ENCODE measurements around the gene CHST1. TPM values are rescaled to one million over a fixed set of nuclear protein-coding genes. Genes with fewer than 3 reads are reported as not detected.

The CHST1 gene
- total RNA-seq, 5 donors from 2014 or later (not counting 1 experiment from before 2014, with no cell fraction given): 0.26 TPM; not detected in 4

DNA sequence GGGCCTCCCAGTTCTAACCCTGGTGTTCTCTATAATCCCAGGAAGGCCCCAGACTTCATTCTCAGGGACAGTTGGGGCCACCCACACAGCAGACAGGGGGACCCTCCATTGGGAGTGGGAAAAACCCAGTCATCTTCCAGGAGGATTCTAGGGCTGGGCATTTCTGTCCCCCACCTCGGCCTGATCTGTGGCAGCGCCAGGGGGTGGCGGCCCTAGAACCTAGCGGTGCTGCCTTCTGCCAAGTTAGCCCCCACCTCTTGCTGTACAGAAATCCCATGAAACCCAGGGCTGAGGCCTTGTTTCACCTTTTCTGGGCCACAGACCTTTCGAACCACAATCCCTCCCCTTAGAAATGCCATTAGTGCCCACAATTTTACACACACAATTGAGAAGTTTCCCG lies 9.6 kb downstream of the CHST1 start:
- H3K4me1 ChIP-seq (ENCODE audit: control insufficient read depth in 1 of 2, extremely low read depth in 1 of 2, insufficient read depth in 2 of 2, low read length in 2 of 2): peaks cover 0 to 8% of the 10 kb centered on the region in 2 experiments
- Mint-ChIP-seq H3K4me3 (no peak overlapping the region), H3K9me3 (no peaks in the 10 kb centered on the region), H3K27ac (no peak overlapping the region), H3K4me1 (peaks cover 0 to 9% (median 4%) of the 10 kb centered on the region in 3 donors), H3K27me3 (peaks cover 45 to 46% of the 10 kb centered on the region in 2 donors), H3K36me3 (no peaks in the 10 kb centered on the region)
- WGBS (ENCODE audit: insufficient coverage): 92% methylated on average over 6 of the region's 6 CpGs
- CTCF ChIA-PET: interaction anchor here (0.6 to 2.3 kb wide), 2 partner anchors 12 to 284 kb away, joined by 6 to 10 read pairs; no protein-coding TSS in a partner anchor
- ATAC-seq (replicated peaks in 1 of 4) (no peak), DNase-seq (no peak)
- H3K27me3 ChIP-seq (replicated peaks in 1 of 2; ENCODE audit: control insufficient read depth in 2 of 2, extremely low read depth in 1 of 2, insufficient read depth in 2 of 2, low read length in 1 of 2): peaks cover 6 to 63% of the 10 kb centered on the region in 2 experiments
- POLR2A ChIA-PET: no interaction called here
- no peak overlapping the region for H3K27ac ChIP-seq (ENCODE audit: low read length)
- no peaks in the 10 kb centered on the region for H3K36me3 ChIP-seq (ENCODE audit: control insufficient read depth in 2 of 2, extremely low read depth in 1 of 2, insufficient read depth in 1 of 2, low read length in 1 of 2)
- H3K9me3 ChIP-seq: no peaks in the 10 kb centered on the region
- no peak overlapping the region for H3K4me3 ChIP-seq (ENCODE audit: control insufficient read depth in 1 of 2, extremely low read depth in 1 of 2, low read length in 1 of 2)

DNA sequence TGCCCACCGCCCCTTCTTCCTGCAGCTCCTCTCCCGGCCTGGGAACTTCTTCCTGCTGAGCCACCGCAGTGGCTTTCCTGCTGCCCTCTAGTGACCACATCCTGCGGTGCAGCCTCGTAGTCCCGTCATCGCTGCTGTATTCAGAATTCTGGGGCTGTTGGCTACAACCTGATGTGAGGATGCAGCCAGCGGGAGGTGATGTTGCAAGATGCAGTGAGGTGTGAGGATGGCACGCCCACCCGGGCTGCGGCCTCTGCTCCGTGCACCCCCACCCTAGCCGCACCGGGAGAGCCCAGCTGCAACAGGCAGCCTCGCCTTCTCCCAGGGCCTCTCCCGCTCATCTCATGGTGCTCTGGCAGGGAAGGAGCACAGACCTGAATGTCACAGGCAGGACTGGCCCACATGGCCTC lies 10.1 kb downstream of the CHST1 start:
- H3K4me3 Mint-ChIP-seq: no peak overlapping the region
- peaks cover 0 to 8% of the 10 kb centered on the region in 2 experiments for H3K4me1 ChIP-seq (ENCODE audit: control insufficient read depth in 1 of 2, extremely low read depth in 1 of 2, insufficient read depth in 2 of 2, low read length in 2 of 2)
- peaks cover 5 to 63% of the 10 kb centered on the region in 2 experiments for H3K27me3 ChIP-seq (replicated peaks in 1 of 2; ENCODE audit: control insufficient read depth in 2 of 2, extremely low read depth in 1 of 2, insufficient read depth in 2 of 2, low read length in 1 of 2)
- POLR2A ChIA-PET: no interaction called here
- no peak overlapping the region for H3K4me3 ChIP-seq (ENCODE audit: control insufficient read depth in 1 of 2, extremely low read depth in 1 of 2, low read length in 1 of 2)
- no peak overlapping the region for H3K27ac Mint-ChIP-seq
- CTCF ChIA-PET: interaction anchor here (0.6 to 1.8 kb wide), 5 partner anchors 11 to 952 kb away, joined by 3 to 12 read pairs (median 4); no protein-coding TSS in a partner anchor
- no peak overlapping the region for H3K27ac ChIP-seq (ENCODE audit: low read length)
- peak in 29 of 35 experiments; percentile 12 to 69 (median 42) for DNase-seq
- 18% methylated on average over 15 of the region's 16 CpGs for WGBS (ENCODE audit: insufficient coverage)
- H3K4me1 Mint-ChIP-seq: peaks cover 4 to 9% (median 4%) of the 10 kb centered on the region in 3 donors
- peak; percentile 53 to 63 (median 56) for ATAC-seq (replicated peaks in 1 of 4)
- no peaks in the 10 kb centered on the region for H3K36me3 Mint-ChIP-seq
- H3K27me3 Mint-ChIP-seq: peaks cover 44% of the 10 kb centered on the region in 2 donors
- H3K9me3 ChIP-seq: no peaks in the 10 kb centered on the region
- H3K9me3 Mint-ChIP-seq: no peaks in the 10 kb centered on the region
- no peaks in the 10 kb centered on the region for H3K36me3 ChIP-seq (ENCODE audit: control insufficient read depth in 2 of 2, extremely low read depth in 1 of 2, insufficient read depth in 1 of 2, low read length in 1 of 2)

GRCh38 chr11:45655012-45655283 lies 10.5 kb downstream of the CHST1 start:
- ChIA-PET POLR2A (no interaction called here), CTCF (interaction anchor here (0.6 to 1.8 kb wide), 5 partner anchors 10 to 952 kb away, joined by 3 to 12 read pairs (median 4); no protein-coding TSS in a partner anchor)
- Mint-ChIP-seq H3K36me3 (no peaks in the 10 kb centered on the region), H3K27ac (no peak overlapping the region), H3K4me1 (peaks cover 4 to 9% (median 6%) of the 10 kb centered on the region in 3 donors), H3K4me3 (no peak overlapping the region), H3K27me3 (peaks cover 40 to 41% of the 10 kb centered on the region in 2 donors), H3K9me3 (no peaks in the 10 kb centered on the region)
- H3K9me3 ChIP-seq: no peaks in the 10 kb centered on the region
- DNase-seq: no peak
- H3K27me3 ChIP-seq (replicated peaks in 1 of 2; ENCODE audit: control insufficient read depth in 2 of 2, extremely low read depth in 1 of 2, insufficient read depth in 2 of 2, low read length in 1 of 2): peaks cover 2 to 63% of the 10 kb centered on the region in 2 experiments
- H3K27ac ChIP-seq (ENCODE audit: low read length): no peak overlapping the region
- ATAC-seq (replicated peaks in 1 of 4): no peak
- no peaks in the 10 kb centered on the region for H3K36me3 ChIP-seq (ENCODE audit: control insufficient read depth in 2 of 2, extremely low read depth in 1 of 2, insufficient read depth in 1 of 2, low read length in 1 of 2)
- no peak overlapping the region for H3K4me3 ChIP-seq (ENCODE audit: control insufficient read depth in 1 of 2, extremely low read depth in 1 of 2, low read length in 1 of 2)
- H3K4me1 ChIP-seq (ENCODE audit: control insufficient read depth in 1 of 2, extremely low read depth in 1 of 2, insufficient read depth in 2 of 2, low read length in 2 of 2): peaks cover 0 to 8% of the 10 kb centered on the region in 2 experiments
- WGBS (ENCODE audit: insufficient coverage): no CpG with 5 or more reads among the region's 2 CpGs

DNA sequence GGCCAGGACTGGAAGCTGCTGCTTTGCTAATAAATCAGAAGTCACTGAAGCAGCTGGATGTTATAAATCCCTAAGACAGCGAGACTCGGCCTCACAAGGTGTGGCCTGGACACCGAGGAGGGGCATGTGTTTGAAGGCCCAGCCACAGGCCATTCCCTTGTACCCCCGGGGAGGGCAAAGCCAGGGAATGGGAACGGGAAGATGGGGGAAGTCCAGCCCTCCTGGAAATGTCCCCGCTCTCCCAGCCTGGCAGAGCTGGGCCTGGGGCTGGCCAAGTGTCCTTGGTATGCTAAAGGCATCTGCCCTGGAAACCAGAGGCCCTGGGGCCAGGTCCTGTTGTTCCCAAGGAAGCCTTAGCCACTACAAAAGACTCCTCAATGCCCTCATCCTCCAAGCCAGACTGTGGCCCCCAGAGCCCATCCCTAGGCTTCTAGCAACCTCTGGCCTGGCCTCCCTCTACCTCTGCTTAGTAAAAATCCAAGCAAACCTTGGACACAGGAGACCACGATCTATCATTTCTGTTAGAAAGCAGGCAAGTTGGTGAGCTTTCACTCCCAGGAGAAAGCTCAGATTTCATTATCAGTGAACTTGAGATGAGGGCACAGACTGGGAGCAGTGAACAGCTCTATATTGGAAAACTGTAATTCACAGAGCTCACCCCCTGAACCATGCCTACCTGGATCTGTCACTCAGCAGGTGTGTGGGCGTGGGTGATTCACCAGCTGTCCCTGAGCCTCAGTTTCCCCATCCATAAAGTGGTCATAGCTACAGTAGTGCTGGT lies 11.0 kb downstream of the CHST1 start:
- CTCF ChIA-PET: interaction anchor here (0.6 to 1.8 kb wide), 5 partner anchors 10 to 953 kb away, joined by 3 to 12 read pairs (median 4); no protein-coding TSS in a partner anchor
- no peak overlapping the region for H3K4me3 Mint-ChIP-seq
- H3K9me3 Mint-ChIP-seq: no peaks in the 10 kb centered on the region
- Histone ChIP-seq H3K9me3 (no peaks in the 10 kb centered on the region), H3K4me3 (ENCODE audit: control insufficient read depth in 1 of 2, extremely low read depth in 1 of 2, low read length in 1 of 2) (no peak overlapping the region), H3K4me1 (ENCODE audit: control insufficient read depth in 1 of 2, extremely low read depth in 1 of 2, insufficient read depth in 2 of 2, low read length in 2 of 2) (peaks cover 0 to 8% of the 10 kb centered on the region in 2 experiments), H3K27me3 (replicated peaks in 1 of 2; ENCODE audit: control insufficient read depth in 2 of 2, extremely low read depth in 1 of 2, insufficient read depth in 2 of 2, low read length in 1 of 2) (peaks cover 1 to 63% of the 10 kb centered on the region in 2 experiments), H3K27ac (ENCODE audit: low read length) (no peak overlapping the region), H3K36me3 (ENCODE audit: control insufficient read depth in 2 of 2, extremely low read depth in 1 of 2, insufficient read depth in 1 of 2, low read length in 1 of 2) (no peaks in the 10 kb centered on the region)
- H3K4me1 Mint-ChIP-seq: peaks cover 4 to 9% (median 6%) of the 10 kb centered on the region in 3 donors
- no peaks in the 10 kb centered on the region for H3K36me3 Mint-ChIP-seq
- H3K27ac Mint-ChIP-seq: no peak overlapping the region
- DNase-seq (peak in 1 of 35 experiments; percentile 3), ATAC-seq (replicated peaks in 1 of 4) (no peak)
- 76% methylated on average over 5 of the region's 8 CpGs for WGBS (ENCODE audit: insufficient coverage)
- peaks cover 35 to 37% of the 10 kb centered on the region in 2 donors for H3K27me3 Mint-ChIP-seq
- POLR2A ChIA-PET: no interaction called here

- H3K27ac ChIP-seq (ENCODE audit: low read length): no peak overlapping the region
- H3K4me3 Mint-ChIP-seq: no peak overlapping the region
- no peak overlapping the region for H3K4me3 ChIP-seq (ENCODE audit: control insufficient read depth in 1 of 2, extremely low read depth in 1 of 2, low read length in 1 of 2)
- ATAC-seq (replicated peaks in 1 of 4) (no peak), DNase-seq (no peak)
- peaks cover 4 to 9% (median 6%) of the 10 kb centered on the region in 3 donors for H3K4me1 Mint-ChIP-seq
- no peaks in the 10 kb centered on the region for H3K9me3 Mint-ChIP-seq
- H3K36me3 Mint-ChIP-seq: no peaks in the 10 kb centered on the region
- no CpG with 5 or more reads among the region's 3 CpGs for WGBS (ENCODE audit: insufficient coverage)
- H3K27me3 ChIP-seq (replicated peaks in 1 of 2; ENCODE audit: control insufficient read depth in 2 of 2, extremely low read depth in 1 of 2, insufficient read depth in 2 of 2, low read length in 1 of 2): peaks cover 0 to 53% of the 10 kb centered on the region in 2 experiments
- H3K4me1 ChIP-seq (ENCODE audit: control insufficient read depth in 1 of 2, extremely low read depth in 1 of 2, insufficient read depth in 2 of 2, low read length in 2 of 2): peaks cover 0 to 8% of the 10 kb centered on the region in 2 experiments
- H3K27me3 Mint-ChIP-seq: peaks cover 32 to 35% of the 10 kb centered on the region in 2 donors
- no peaks in the 10 kb centered on the region for H3K36me3 ChIP-seq (ENCODE audit: control insufficient read depth in 2 of 2, extremely low read depth in 1 of 2, insufficient read depth in 1 of 2, low read length in 1 of 2)
- ChIA-PET POLR2A (no interaction called here), CTCF (interaction anchor here in 1 of 2 donors (0.5 kb wide), 1 partner anchor 545 kb away, joined by 3 read pairs; no protein-coding TSS in a partner anchor)
- H3K27ac Mint-ChIP-seq: no peak overlapping the region
- H3K9me3 ChIP-seq: no peaks in the 10 kb centered on the region
Measured at GRCh38 chr11:45653277-45653676, 12.1 kb downstream of the CHST1 start.

DNA sequence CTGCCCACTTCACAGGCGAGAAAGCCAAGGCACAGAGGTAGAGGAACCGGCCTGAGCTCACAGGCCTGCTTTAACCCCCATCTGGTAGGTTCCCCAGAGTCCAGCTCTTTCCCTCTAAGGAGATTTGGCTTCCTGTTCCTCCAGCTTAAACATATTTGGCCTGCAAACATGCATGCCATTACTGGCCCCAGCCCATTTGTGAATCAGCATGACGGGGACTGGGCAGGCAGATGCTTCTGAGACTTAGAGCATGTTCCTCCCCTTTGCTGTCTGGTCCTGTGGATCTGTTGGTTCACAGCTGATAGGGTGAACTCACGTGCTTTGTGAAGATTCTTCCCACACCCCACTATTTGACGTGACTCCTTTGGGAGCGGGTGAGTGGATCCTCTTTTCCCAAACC lies 12.6 kb downstream of the CHST1 start:
- Mint-ChIP-seq H3K9me3 (no peaks in the 10 kb centered on the region), H3K4me3 (no peak overlapping the region), H3K27ac (no peak overlapping the region), H3K27me3 (peaks cover 29 to 35% of the 10 kb centered on the region in 2 donors), H3K4me1 (peaks cover 4 to 9% (median 6%) of the 10 kb centered on the region in 3 donors), H3K36me3 (no peaks in the 10 kb centered on the region)
- WGBS (ENCODE audit: insufficient coverage): 59% methylated on average over 2 of the region's 6 CpGs
- no peaks in the 10 kb centered on the region for H3K36me3 ChIP-seq (ENCODE audit: control insufficient read depth in 2 of 2, extremely low read depth in 1 of 2, insufficient read depth in 1 of 2, low read length in 1 of 2)
- H3K9me3 ChIP-seq: no peaks in the 10 kb centered on the region
- no peak for ATAC-seq (replicated peaks in 1 of 4)
- DNase-seq: no peak
- POLR2A ChIA-PET: no interaction called here
- CTCF ChIA-PET: interaction anchor here in 1 of 2 donors (0.5 kb wide), 1 partner anchor 545 kb away, joined by 3 read pairs; no protein-coding TSS in a partner anchor
- peaks cover 0 to 49% of the 10 kb centered on the region in 2 experiments for H3K27me3 ChIP-seq (replicated peaks in 1 of 2; ENCODE audit: control insufficient read depth in 2 of 2, extremely low read depth in 1 of 2, insufficient read depth in 2 of 2, low read length in 1 of 2)
- peaks cover 0 to 8% of the 10 kb centered on the region in 2 experiments for H3K4me1 ChIP-seq (ENCODE audit: control insufficient read depth in 1 of 2, extremely low read depth in 1 of 2, insufficient read depth in 2 of 2, low read length in 2 of 2)
- H3K27ac ChIP-seq (ENCODE audit: low read length): no peak overlapping the region
- H3K4me3 ChIP-seq (ENCODE audit: control insufficient read depth in 1 of 2, extremely low read depth in 1 of 2, low read length in 1 of 2): no peak overlapping the region

All from T-cell (primary cell).